ENCODE data around the gene PMEPA1. TPM values are rescaled to one million over a fixed set of nuclear protein-coding genes. Genes with fewer than 3 reads are reported as not detected.

PMEPA1 gene
- total RNA-seq, 6 donors from 2014 or later, result 2.1 to 60.9 (median 17.6) TPM

DNA sequence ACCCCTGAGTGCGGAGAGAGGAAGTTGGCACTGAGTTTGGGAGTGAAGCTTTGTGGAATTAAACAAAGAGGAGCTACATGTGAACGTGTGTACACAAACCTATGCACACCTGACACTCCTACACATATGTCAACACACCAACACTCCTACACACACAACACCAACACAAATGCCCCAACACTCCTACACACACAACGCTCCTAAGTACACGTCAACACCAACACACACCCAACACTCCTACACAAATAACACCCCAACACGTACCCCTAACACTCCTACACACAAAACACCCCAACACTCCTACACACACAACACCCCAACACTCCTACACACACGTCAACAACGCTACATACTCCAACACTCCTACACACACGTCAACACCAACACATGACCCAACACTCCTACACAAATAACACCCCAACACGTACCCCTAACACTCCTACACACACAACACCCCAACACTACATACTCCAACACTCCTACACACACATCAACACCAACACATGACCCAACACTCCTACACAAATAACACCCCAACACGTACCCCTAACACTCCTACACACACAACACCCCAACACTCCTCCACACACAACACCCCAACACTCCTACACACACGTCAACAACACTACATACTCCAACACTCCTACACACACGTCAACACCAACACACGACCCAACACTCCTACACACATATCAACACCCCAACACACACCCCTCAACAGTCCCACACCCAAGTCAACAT is 49.5 kb downstream of the PMEPA1 start:
- H3K27me3 ChIP-seq, result no peaks in the 10 kb centered on the region
- peaks cover 0 to 8% (median 2%) of the 10 kb centered on the region in 4 donors for H3K4me1 ChIP-seq
- H3K36me3 ChIP-seq, result peaks cover 0 to 23% (median 13%) of the 10 kb centered on the region in 4 donors
- no peak for TF ChIP-seq CTCF (IDR thresholded peaks at IDR 0.05)
- TF ChIP-seq POLR2AphosphoS5 (IDR thresholded peaks at IDR 0.05), result no peak
- TF ChIP-seq POLR2A (IDR thresholded peaks at IDR 0.05), result no peak
- TF ChIP-seq EP300 (IDR thresholded peaks at IDR 0.05), result no peak
- WGBS, 2 donors, result 88 to 90% methylated on average over 13 of the region's 13 CpGs
- no peak for ATAC-seq (ENCODE audit: low FRiP score in 2 of 2)
- no peak for DNase-seq
- H3K27ac ChIP-seq, result no peak overlapping the region
- no peak overlapping the region for H3K4me3 ChIP-seq
- H3K9me3 ChIP-seq, result no peaks in the 10 kb centered on the region

DNA sequence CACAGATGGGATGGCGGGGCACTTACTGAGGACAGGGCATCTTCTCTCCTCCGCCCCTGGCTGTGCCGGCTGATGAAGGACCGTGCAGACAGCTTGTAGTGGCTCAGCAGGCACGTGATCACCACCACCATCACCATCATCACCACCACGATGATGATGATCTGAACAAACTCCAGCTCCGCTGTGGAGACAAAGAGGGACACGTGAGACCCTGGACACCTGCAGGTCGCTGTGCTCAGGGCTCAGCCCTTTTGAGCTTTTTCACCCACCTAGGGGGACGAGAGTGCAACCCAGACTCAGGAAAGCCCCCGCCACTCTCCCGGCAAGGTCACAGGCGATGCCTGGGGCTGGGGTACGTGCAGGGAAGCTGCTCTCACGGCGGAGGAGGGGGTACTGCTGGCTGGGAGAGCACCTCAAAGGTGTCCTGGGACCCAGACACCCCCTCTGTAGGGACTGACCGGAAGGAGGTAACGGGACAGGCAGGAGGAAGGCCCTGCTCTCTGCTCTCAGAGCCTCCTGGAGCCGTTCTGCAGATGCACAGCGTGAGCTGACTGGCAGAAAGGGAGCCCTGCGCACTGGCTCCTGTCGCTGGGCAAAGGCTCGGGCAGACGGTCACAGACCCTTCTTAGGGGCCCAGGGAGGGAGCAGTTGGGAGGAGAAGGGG is 50.2 kb downstream of the PMEPA1 start:
- no peak overlapping the region for H3K27ac ChIP-seq
- no peak overlapping the region for H3K4me3 ChIP-seq
- H3K27me3 ChIP-seq, result no peaks in the 10 kb centered on the region
- 91 to 94% methylated on average over 17 to 24 of the region's 24 CpGs for WGBS, 2 donors
- ATAC-seq (ENCODE audit: low FRiP score in 2 of 2), result no peak
- H3K36me3 ChIP-seq, result peaks cover 0 to 23% (median 13%) of the 10 kb centered on the region in 4 donors
- DNase-seq, result peak; percentile 13 to 53
- TF ChIP-seq CTCF (IDR thresholded peaks at IDR 0.05), result no peak
- TF ChIP-seq POLR2A (IDR thresholded peaks at IDR 0.05), result no peak
- no peak for TF ChIP-seq POLR2AphosphoS5 (IDR thresholded peaks at IDR 0.05)
- TF ChIP-seq EP300 (IDR thresholded peaks at IDR 0.05), result no peak
- no peaks in the 10 kb centered on the region for H3K9me3 ChIP-seq
- peaks cover 0 to 12% (median 2%) of the 10 kb centered on the region in 4 donors for H3K4me1 ChIP-seq

GRCh38 chr20:57658833-57659516 is 50.8 kb downstream of the PMEPA1 start:
- H3K4me1 ChIP-seq, result peaks cover 0 to 15% (median 5%) of the 10 kb centered on the region in 4 donors
- 83 to 89% methylated on average over 17 to 25 of the region's 25 CpGs for WGBS, 2 donors
- H3K27ac ChIP-seq, result no peak overlapping the region
- ATAC-seq (ENCODE audit: low FRiP score in 2 of 2) (no peak), DNase-seq (peak; percentile 12 to 60)
- H3K36me3 ChIP-seq, result peaks cover 0 to 23% (median 13%) of the 10 kb centered on the region in 4 donors
- H3K4me3 ChIP-seq, result no peak overlapping the region
- no peaks in the 10 kb centered on the region for H3K9me3 ChIP-seq
- no peaks in the 10 kb centered on the region for H3K27me3 ChIP-seq
- TF ChIP-seq EP300 (IDR thresholded peaks at IDR 0.05) (no peak), CTCF (IDR thresholded peaks at IDR 0.05) (no peak), POLR2AphosphoS5 (IDR thresholded peaks at IDR 0.05) (no peak), POLR2A (IDR thresholded peaks at IDR 0.05) (no peak)

DNA sequence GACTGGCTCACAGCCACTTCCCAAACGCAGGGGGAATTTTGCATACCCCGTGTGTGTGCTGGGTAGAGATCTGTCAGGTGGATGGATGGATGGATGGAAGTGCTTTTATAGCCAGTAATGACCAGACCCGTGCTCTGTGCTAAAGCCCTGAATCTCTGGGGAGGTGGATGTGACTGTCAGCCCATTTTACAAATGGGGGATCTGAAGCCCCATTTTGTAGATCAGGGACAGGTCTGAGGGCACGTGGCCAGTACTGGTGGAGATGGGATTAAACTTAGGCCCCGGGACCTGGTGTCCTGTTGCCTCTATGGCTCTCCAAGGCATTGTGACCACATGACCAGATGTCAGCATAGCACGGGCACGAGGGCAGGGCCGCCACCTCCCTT is 51.4 kb downstream of the PMEPA1 start:
- TF ChIP-seq EP300 (IDR thresholded peaks at IDR 0.05) (no peak), POLR2AphosphoS5 (IDR thresholded peaks at IDR 0.05) (no peak), POLR2A (IDR thresholded peaks at IDR 0.05) (no peak), CTCF (IDR thresholded peaks at IDR 0.05) (no peak)
- DNase-seq (peak in 1 of 2 donors; percentile 12), ATAC-seq (ENCODE audit: low FRiP score in 2 of 2) (no peak)
- no peak overlapping the region for H3K27ac ChIP-seq
- no peak overlapping the region for H3K4me3 ChIP-seq
- no peaks in the 10 kb centered on the region for H3K27me3 ChIP-seq
- peaks cover 0 to 23% (median 13%) of the 10 kb centered on the region in 4 donors for H3K36me3 ChIP-seq
- peaks cover 0 to 15% (median 5%) of the 10 kb centered on the region in 4 donors for H3K4me1 ChIP-seq
- no peaks in the 10 kb centered on the region for H3K9me3 ChIP-seq
- WGBS, 2 donors, result 86 to 96% methylated on average over 3 to 8 of the region's 8 CpGs
